ENCODE measurements around the gene FSIP1.

The FSIP1 gene

DNA sequence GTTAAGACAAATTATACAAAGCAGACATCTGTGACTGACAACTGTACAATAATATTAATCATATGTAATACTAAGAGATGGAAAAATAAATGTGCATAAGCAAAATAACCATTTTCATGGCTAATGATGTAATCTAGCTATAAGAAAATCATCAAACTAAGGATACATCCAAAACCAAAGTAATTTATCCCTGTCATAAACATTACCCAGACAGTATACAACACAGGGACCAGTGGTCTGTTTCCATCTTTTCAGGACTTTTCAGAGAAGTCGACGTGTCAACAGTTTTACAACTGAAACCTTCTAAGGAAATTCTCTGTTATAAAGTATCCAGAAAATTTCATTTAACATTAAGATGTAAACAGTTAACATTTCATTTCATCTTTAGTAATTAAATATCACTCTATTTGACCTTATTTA, 190.7 kb downstream of the FSIP1 start:
- no peak overlapping the region for H3K4me3 ChIP-seq (ENCODE audit: low read depth, low read length)
- no peak overlapping the region for H3K9ac ChIP-seq (ENCODE audit: low read depth, low read length)
- peaks cover 60% of the 10 kb centered on the region for H3K36me3 ChIP-seq (ENCODE audit: control insufficient read depth, insufficient read depth, low read length)
- H3K27me3 ChIP-seq (ENCODE audit: control insufficient read depth, insufficient read depth, low read length), result no peaks in the 10 kb centered on the region
- H3K9me3 ChIP-seq (ENCODE audit: control insufficient read depth, insufficient read depth, low read length), result no peaks in the 10 kb centered on the region
- no peaks in the 10 kb centered on the region for H3K4me1 ChIP-seq (ENCODE audit: control insufficient read depth, insufficient read depth, low read length)

GRCh38 chr15:39591141-39591895, 191.3 kb downstream of the FSIP1 start:
- no peaks in the 10 kb centered on the region for H3K27me3 ChIP-seq (ENCODE audit: control insufficient read depth, insufficient read depth, low read length)
- peaks cover 66% of the 10 kb centered on the region for H3K36me3 ChIP-seq (ENCODE audit: control insufficient read depth, insufficient read depth, low read length)
- H3K4me3 ChIP-seq (ENCODE audit: low read depth, low read length), result no peak overlapping the region
- no peaks in the 10 kb centered on the region for H3K9me3 ChIP-seq (ENCODE audit: control insufficient read depth, insufficient read depth, low read length)
- no peak overlapping the region for H3K9ac ChIP-seq (ENCODE audit: low read depth, low read length)
- no peaks in the 10 kb centered on the region for H3K4me1 ChIP-seq (ENCODE audit: control insufficient read depth, insufficient read depth, low read length)

- H3K36me3 ChIP-seq (ENCODE audit: control insufficient read depth, insufficient read depth, low read length), result peaks cover 72% of the 10 kb centered on the region
- no peak overlapping the region for H3K4me3 ChIP-seq (ENCODE audit: low read depth, low read length)
- H3K9me3 ChIP-seq (ENCODE audit: control insufficient read depth, insufficient read depth, low read length), result no peaks in the 10 kb centered on the region
- H3K9ac ChIP-seq (ENCODE audit: low read depth, low read length), result no peak overlapping the region
- no peaks in the 10 kb centered on the region for H3K27me3 ChIP-seq (ENCODE audit: control insufficient read depth, insufficient read depth, low read length)
- no peaks in the 10 kb centered on the region for H3K4me1 ChIP-seq (ENCODE audit: control insufficient read depth, insufficient read depth, low read length)
These were observed 192.6 kb downstream of the FSIP1 start for GRCh38 chr15:39589815-39590644.

DNA sequence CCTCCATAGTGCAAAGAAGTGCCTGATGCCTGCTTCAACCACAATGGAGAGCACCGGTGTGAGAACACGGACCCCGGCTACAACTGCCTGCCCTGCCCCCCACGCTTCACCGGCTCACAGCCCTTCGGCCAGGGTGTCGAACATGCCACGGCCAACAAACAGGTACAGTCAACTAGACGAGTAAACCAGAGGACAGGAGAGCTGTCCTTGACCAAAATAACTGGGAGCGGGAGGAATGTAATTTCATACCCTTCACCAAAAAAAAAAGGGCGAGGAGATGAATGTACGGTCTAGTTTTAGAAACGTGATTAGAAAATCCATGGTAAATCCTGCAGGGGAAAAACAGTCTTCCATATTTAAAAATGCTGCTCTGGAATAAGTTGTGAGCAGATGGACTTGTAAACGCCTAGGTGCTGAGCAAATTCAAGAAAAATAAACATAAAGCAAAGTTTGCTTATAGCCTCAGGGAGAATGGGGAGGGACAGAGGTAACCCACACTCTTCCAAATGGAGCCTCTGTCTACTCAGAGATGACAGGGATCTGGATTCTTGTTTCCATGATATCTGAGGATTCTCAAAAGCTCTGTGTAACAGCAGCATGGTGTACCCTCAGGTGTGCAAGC, 193.3 kb downstream of the FSIP1 start:
- Histone ChIP-seq H3K27me3 (ENCODE audit: control insufficient read depth, insufficient read depth, low read length) (no peaks in the 10 kb centered on the region), H3K9me3 (ENCODE audit: control insufficient read depth, insufficient read depth, low read length) (no peaks in the 10 kb centered on the region), H3K4me1 (ENCODE audit: control insufficient read depth, insufficient read depth, low read length) (no peaks in the 10 kb centered on the region), H3K4me3 (ENCODE audit: low read depth, low read length) (no peak overlapping the region), H3K36me3 (ENCODE audit: control insufficient read depth, insufficient read depth, low read length) (peaks cover 75% of the 10 kb centered on the region), H3K9ac (ENCODE audit: low read depth, low read length) (no peak overlapping the region)

DNA sequence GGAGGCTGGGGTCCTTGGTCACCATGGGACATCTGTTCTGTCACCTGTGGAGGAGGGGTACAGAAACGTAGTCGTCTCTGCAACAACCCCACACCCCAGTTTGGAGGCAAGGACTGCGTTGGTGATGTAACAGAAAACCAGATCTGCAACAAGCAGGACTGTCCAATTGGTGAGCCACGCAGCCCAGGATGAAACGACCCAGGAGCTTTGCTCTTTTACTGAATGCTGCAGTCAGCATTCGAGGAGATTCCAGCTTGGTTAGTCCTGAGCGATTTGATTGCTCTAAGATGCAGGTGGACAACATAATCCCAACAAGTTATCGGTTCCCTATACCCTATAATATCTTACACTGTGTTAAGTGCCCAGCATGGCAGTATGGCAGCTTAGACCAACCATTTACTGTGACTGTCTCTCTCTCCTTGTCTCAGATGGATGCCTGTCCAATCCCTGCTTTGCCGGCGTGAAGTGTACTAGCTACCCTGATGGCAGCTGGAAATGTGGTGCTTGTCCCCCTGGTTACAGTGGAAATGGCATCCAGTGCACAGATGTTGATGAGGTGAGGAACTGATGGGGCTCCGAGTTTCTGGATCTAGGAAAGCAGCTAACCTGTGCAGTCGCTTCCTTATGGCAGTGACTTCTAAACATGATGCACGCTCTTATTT, 194.0 kb downstream of the FSIP1 start:
- H3K9me3 ChIP-seq (ENCODE audit: control insufficient read depth, insufficient read depth, low read length), result no peaks in the 10 kb centered on the region
- peaks cover 76% of the 10 kb centered on the region for H3K36me3 ChIP-seq (ENCODE audit: control insufficient read depth, insufficient read depth, low read length)
- H3K4me3 ChIP-seq (ENCODE audit: low read depth, low read length), result no peak overlapping the region
- no peak overlapping the region for H3K9ac ChIP-seq (ENCODE audit: low read depth, low read length)
- no peaks in the 10 kb centered on the region for H3K27me3 ChIP-seq (ENCODE audit: control insufficient read depth, insufficient read depth, low read length)
- no peaks in the 10 kb centered on the region for H3K4me1 ChIP-seq (ENCODE audit: control insufficient read depth, insufficient read depth, low read length)

DNA sequence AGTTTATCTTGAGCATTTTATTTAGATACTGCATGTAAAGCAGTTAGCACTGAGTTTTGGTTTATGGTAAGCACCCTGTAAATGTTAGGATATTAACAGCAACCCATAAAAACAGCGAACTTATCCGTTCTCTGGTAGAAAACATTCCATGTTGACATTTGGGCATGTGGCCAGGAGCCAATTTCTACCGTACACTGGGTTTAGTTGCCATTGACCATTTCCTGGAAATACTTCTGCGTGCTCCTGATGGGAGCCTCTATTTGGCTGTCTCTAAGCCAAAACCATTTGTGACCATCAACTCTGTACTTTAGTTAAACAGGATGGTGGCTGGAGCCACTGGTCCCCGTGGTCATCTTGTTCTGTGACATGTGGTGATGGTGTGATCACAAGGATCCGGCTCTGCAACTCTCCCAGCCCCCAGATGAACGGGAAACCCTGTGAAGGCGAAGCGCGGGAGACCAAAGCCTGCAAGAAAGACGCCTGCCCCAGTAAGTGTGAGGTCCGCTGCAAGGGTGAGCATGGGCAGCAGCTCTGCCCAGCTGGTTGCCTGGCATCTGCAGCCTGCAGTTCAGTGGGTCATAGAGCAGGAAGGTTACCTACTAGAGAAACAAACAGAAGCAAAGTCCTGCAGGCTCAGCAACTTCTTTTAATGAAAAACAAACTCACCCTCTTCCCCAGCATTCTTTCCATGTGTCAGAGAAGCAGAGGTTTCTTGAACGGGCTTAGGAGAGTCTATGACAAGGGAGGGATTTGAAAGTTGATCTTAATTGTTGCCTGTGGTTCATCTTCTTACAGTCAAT, 194.7 kb downstream of the FSIP1 start:
- H3K4me3 ChIP-seq (ENCODE audit: low read depth, low read length), result no peak overlapping the region
- H3K36me3 ChIP-seq (ENCODE audit: control insufficient read depth, insufficient read depth, low read length), result peaks cover 71% of the 10 kb centered on the region
- no peaks in the 10 kb centered on the region for H3K27me3 ChIP-seq (ENCODE audit: control insufficient read depth, insufficient read depth, low read length)
- no peaks in the 10 kb centered on the region for H3K4me1 ChIP-seq (ENCODE audit: control insufficient read depth, insufficient read depth, low read length)
- no peaks in the 10 kb centered on the region for H3K9me3 ChIP-seq (ENCODE audit: control insufficient read depth, insufficient read depth, low read length)
- H3K9ac ChIP-seq (ENCODE audit: low read depth, low read length), result no peak overlapping the region

- Histone ChIP-seq H3K9ac (ENCODE audit: low read depth, low read length) (no peak overlapping the region), H3K27me3 (ENCODE audit: control insufficient read depth, insufficient read depth, low read length) (no peaks in the 10 kb centered on the region), H3K9me3 (ENCODE audit: control insufficient read depth, insufficient read depth, low read length) (no peaks in the 10 kb centered on the region), H3K4me3 (ENCODE audit: low read depth, low read length) (no peak overlapping the region), H3K4me1 (ENCODE audit: control insufficient read depth, insufficient read depth, low read length) (no peaks in the 10 kb centered on the region), H3K36me3 (ENCODE audit: control insufficient read depth, insufficient read depth, low read length) (peaks cover 68% of the 10 kb centered on the region)
These were observed 195.4 kb downstream of the FSIP1 start for GRCh38 chr15:39587096-39587721.

DNA sequence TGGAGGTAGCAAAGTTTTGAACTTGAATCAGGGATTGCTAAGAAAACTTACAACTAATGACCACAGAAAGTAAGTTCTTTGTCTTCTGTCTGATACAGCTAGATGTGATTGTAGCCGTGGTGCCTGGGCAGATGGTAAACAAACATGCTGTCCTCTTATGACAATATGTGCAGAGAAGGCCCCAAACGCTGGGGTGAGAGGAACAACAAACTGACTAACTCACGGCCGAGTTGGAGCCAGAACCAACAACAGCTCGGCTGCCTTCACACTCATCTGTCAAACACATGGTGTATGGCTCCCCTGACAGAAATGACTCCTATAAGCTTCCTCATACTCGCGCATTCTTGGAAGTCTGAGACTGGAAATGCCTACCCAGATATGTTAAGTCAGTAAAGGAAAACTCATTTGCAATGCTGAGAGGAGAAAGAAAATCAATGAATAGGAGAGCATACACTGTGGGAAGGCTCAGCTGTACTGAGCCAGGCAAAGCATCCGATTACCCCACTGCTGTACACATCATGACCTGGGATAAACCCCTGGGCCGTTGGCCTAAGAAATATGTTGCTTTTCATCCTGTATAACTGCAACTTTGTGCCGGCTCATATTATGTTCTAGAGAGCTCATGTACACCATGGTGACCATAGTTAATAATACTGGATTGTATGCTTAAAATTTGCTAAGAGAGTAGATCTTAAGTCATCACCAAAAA, 196.1 kb downstream of the FSIP1 start:
- H3K9ac ChIP-seq (ENCODE audit: low read depth, low read length), result no peak overlapping the region
- peaks cover 69% of the 10 kb centered on the region for H3K36me3 ChIP-seq (ENCODE audit: control insufficient read depth, insufficient read depth, low read length)
- H3K4me3 ChIP-seq (ENCODE audit: low read depth, low read length), result no peak overlapping the region
- no peaks in the 10 kb centered on the region for H3K9me3 ChIP-seq (ENCODE audit: control insufficient read depth, insufficient read depth, low read length)
- H3K4me1 ChIP-seq (ENCODE audit: control insufficient read depth, insufficient read depth, low read length), result peaks cover 3% of the 10 kb centered on the region
- no peaks in the 10 kb centered on the region for H3K27me3 ChIP-seq (ENCODE audit: control insufficient read depth, insufficient read depth, low read length)

GRCh38 chr15:39585871-39586301, 196.8 kb downstream of the FSIP1 start:
- Histone ChIP-seq H3K4me1 (ENCODE audit: control insufficient read depth, insufficient read depth, low read length) (peaks cover 3% of the 10 kb centered on the region), H3K9ac (ENCODE audit: low read depth, low read length) (no peak overlapping the region), H3K36me3 (ENCODE audit: control insufficient read depth, insufficient read depth, low read length) (peaks cover 63% of the 10 kb centered on the region), H3K4me3 (ENCODE audit: low read depth, low read length) (no peak overlapping the region), H3K9me3 (ENCODE audit: control insufficient read depth, insufficient read depth, low read length) (no peaks in the 10 kb centered on the region), H3K27me3 (ENCODE audit: control insufficient read depth, insufficient read depth, low read length) (no peaks in the 10 kb centered on the region)

DNA sequence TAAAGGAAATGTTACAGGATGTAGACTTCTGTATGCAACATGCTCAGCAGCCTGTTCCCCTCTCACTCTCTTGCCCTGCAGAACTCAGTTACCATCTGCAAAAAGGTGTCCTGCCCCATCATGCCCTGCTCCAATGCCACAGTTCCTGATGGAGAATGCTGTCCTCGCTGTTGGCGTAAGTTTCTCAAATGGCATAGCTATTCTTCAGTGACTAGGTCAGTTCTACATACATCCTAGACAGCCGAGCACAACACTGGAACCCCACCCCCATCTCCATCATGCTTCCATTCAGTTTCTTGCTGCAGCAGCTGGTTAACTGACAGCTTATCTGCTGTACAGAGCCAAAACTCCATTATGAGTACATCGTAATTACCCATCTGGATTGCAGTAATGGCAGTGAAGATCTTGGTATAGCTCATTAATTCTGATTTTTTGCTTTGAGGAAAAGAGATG, 197.2 kb downstream of the FSIP1 start:
- no peaks in the 10 kb centered on the region for H3K27me3 ChIP-seq (ENCODE audit: control insufficient read depth, insufficient read depth, low read length)
- no peak overlapping the region for H3K4me3 ChIP-seq (ENCODE audit: low read depth, low read length)
- peaks cover 60% of the 10 kb centered on the region for H3K36me3 ChIP-seq (ENCODE audit: control insufficient read depth, insufficient read depth, low read length)
- H3K4me1 ChIP-seq (ENCODE audit: control insufficient read depth, insufficient read depth, low read length), result peaks cover 3% of the 10 kb centered on the region
- H3K9me3 ChIP-seq (ENCODE audit: control insufficient read depth, insufficient read depth, low read length), result no peaks in the 10 kb centered on the region
- no peak overlapping the region for H3K9ac ChIP-seq (ENCODE audit: low read depth, low read length)
